ENCODE data around the gene PTPN23.
"Not testable (repeated sequence)": the region's sequence is repeated elsewhere in the genome, so short reads cannot be mapped to it uniquely, and the experiment has no call there.

Gene PTPN23

GRCh38 chr3:47441796-47442551, 61.2 kb downstream of the PTPN23 start:
- DNase-seq (ENCODE audit: low read depth), result no peak

DNA sequence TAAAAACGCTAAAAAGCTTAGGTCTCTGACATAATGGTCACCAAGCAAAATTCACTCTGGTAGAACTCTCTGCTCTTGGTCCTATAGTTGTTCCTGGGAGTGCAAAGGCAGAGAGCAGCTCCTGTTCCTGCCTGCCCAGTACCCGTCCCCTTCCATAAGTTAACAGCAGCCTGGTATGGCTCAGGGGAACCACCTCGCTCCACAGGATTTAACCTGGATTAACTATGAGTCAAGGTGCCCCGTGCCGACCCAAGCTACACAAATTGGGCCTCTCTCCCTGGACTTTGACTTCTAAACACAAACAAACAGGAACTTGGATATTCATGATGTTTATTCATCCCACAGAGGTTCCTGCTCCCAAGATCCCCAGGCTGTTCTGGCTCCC, 62.8 kb downstream of the PTPN23 start:
- DNase-seq (ENCODE audit: low read depth), result no peak

DNA sequence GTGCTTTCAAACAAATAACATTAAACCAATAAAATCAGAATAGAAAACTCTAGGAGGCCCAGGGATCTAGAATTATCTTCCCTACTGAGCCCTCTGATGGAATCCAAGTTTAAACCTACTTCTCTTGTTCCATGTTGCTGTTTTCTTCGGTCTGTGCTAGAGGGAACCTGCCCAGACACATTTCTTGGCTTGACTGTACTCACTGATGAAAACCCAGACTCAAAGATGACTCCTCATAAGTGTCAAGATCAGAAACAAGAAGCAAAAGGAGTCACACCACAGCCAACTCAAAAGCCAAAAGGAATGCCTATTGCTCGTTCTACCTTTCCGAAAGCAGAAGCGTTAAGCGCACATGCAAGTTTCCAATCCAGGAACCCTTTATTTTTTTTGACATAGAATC, 63.3 kb downstream of the PTPN23 start:
- DNase-seq (ENCODE audit: low read depth), result no peak

DNA sequence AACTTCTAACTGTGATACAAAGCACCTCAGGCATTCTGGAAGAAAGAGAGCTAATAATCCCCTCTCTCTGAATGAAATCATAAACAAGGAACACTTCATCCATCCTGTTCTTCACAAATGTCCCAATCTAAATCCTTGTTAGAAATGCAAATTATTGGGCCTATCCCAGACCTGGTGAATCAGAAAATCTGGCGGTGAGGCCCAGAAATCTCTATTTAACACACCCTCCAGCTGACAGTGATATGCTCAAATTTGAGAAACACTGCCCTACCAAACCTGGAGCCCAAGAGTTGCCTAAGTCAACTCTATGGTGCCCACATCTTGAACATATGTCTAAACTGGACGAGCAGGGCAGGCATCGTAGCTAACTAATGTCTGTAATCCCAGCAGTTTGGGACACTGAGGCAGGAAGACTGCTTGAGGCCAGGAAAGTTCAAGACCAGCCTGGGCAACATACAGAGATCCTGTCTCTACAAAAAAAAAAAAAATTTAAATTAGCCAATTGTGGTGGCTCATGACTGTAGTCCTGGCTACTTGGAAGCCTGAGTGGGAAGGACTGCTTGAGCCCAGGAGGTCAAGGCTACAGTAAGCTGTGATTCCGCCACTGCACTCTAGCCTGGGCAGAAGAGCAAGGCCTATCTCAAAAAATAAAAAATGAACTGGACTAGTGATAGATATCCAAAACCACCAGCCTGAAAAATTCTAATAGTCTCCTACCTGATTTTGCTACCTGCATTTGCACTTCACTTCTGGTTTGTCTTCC, 71.8 kb downstream of the PTPN23 start:
- DNase-seq (ENCODE audit: low read depth), result no peak

GRCh38 chr3:47455806-47456452, 75.1 kb downstream of the PTPN23 start:
- DNase-seq (ENCODE audit: low read depth), result no peak

DNA sequence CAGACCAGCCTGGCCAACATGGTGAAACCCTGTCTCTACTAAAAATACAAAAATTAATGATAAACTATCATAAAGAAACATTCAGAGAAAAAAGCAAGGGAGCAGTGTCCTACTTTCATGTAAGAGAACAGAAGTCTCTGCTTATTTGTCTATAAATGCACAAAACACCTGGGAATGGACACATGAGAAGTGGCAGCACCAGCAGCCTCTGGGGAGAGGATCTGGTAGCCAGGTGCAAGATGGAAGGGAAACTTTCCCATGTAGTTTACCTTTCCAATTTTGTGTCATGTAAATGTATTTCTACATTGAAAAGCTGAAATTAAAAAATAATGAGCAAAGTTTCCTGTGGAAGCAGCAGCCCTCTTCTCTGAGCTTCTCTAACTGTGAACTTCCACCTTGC, 76.2 kb downstream of the PTPN23 start:
- DNase-seq (ENCODE audit: low read depth), result no peak

DNA sequence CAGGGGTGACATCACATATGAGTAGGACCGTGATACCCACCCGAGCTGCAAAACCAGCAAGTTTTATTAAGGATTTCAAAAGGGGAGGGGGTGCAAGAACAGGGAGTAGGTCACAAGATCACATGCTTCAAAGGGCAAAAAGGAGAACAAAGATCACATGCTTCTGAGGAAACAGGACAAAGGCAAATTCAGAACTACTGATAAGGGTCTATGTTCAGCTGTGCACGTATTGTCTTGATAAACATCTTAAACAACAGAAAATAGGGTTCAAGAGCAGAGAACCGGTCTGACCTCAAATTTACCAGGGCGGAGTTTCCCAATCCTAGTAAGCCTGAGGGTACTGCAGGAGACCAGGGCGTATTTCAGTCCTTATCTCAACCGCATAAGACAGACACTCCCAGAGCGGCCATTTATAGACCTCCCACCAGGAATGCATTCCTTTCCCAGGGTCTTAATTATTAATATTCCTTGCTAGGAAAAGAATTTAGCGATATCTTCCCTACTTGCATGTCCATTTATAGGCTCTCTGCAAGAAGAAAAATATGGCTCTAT, 78.8 kb downstream of the PTPN23 start:
- DNase-seq (ENCODE audit: low read depth), result not testable (repeated sequence)

Measured in stromal cell of bone marrow (primary cell).